H1 (cell line): ENCODE data around the gene ZDHHC11. TPM values are rescaled to one million over a fixed set of nuclear protein-coding genes. Genes with fewer than 3 reads are reported as not detected.

Experiments used
- CTCF ChIA-PET: fragments of 300-600 bp; sonication (Branson Sonifier 250); formaldehyde crosslinking; loops from one replicate; lab custom pipeline; 2021; ENCODE audit not compliant: partially characterized antibody; lab: Charles Lee
- POLR2A ChIA-PET: fragments of 300-600 bp; sonication (Branson Sonifier 250); formaldehyde crosslinking; loops from one replicate; lab custom pipeline; 2021; ENCODE audit warnings: inconsistent platforms; ENCODE audit not compliant: partially characterized antibody; lab: Charles Lee
- DNase-seq, 2 experiments: peaks; one replicate each; pipeline versions ENCODE4 v3.0.0 to v3.0.0-alpha.2; 2010 to 2022; ENCODE audit warnings: low spot score in 2 of 2, low read depth in 1 of 2, mixed read lengths in 1 of 2
- FAIRE-seq: peaks from 2 replicates; lab custom pipeline; 2011; peaks lifted over from hg19 to GRCh38; lab: Jason Lieb, UNC
- H2AFZ ChIP-seq: 2 replicates; pipeline ENCODE4 v1.8.1; 2012; ENCODE audit warnings: low read length, inconsistent platforms
- H2AK5ac ChIP-seq: 2 replicates; pipeline ENCODE4 v1.6.1; 2013; ENCODE audit warnings: low read depth, low read length
- H2BK120ac ChIP-seq: replicated peaks from 2 replicates; pipeline ENCODE3; 2013; ENCODE audit warnings: low read depth, low read length, inconsistent platforms
- H2BK12ac ChIP-seq: 2 replicates; pipeline ENCODE4 v1.6.1; 2013; ENCODE audit warnings: low read depth, low read length
- H2BK15ac ChIP-seq: 2 replicates; pipeline ENCODE4 v1.6.1; 2013; ENCODE audit warnings: low read length
- H2BK20ac ChIP-seq: 2 replicates; pipeline ENCODE4 v1.6.1; 2013; ENCODE audit warnings: low read length
- H2BK5ac ChIP-seq: 2 replicates; pipeline ENCODE4 v1.6.1; 2013; ENCODE audit warnings: low read depth, low read length
- H3K14ac ChIP-seq: 2 replicates; pipeline ENCODE4 v1.6.1; 2013; ENCODE audit warnings: inconsistent platforms; ENCODE audit not compliant: insufficient read length
- H3K18ac ChIP-seq: 2 replicates; pipeline ENCODE4 v1.6.1; 2013; ENCODE audit warnings: low read length; ENCODE audit errors: extremely low read depth
- H3K23ac ChIP-seq: 2 replicates; pipeline ENCODE4 v1.6.1; 2013; ENCODE audit warnings: inconsistent platforms; ENCODE audit not compliant: insufficient read length
- H3K23me2 ChIP-seq: 2 replicates; pipeline ENCODE4 v1.6.1; 2013; ENCODE audit warnings: low read depth, low read length
- H3K27ac ChIP-seq: 2 replicates; pipeline ENCODE4 v1.6.1; 2011; ENCODE audit warnings: low read depth, low read length, inconsistent platforms
- H3K27me3 ChIP-seq, 4 experiments: replicated peaks in 1 of 4; 1 replicate in 1 of 4; 2 replicates in 3 of 4; pipeline versions ENCODE4 v1.6.1 to v1.8.1; 2011 to 2013; ENCODE audit warnings: low read length in 3 of 4, mild to moderate bottlenecking in 3 of 4, inconsistent platforms in 2 of 4, mixed read lengths in 2 of 4, moderate library complexity in 1 of 4; ENCODE audit not compliant: control insufficient read depth in 3 of 4, insufficient read depth in 3 of 4; ENCODE audit errors: extremely low read depth in 1 of 4
- H3K36me3 ChIP-seq, 4 experiments: 2 replicates each; pipeline versions ENCODE4 v1.6.1 to v1.8.1; 2011 to 2013; ENCODE audit warnings: mild to moderate bottlenecking in 4 of 4, low read length in 3 of 4, moderate library complexity in 2 of 4, control low read depth in 1 of 4, inconsistent platforms in 1 of 4; ENCODE audit not compliant: insufficient read depth in 4 of 4, control insufficient read depth in 2 of 4
- H3K4ac ChIP-seq: replicated peaks from 2 replicates; pipeline ENCODE3; 2013; ENCODE audit warnings: low read length, low read depth, mixed read lengths, inconsistent platforms; ENCODE audit not compliant: insufficient read length
- H3K4me1 ChIP-seq, 4 experiments: replicated peaks in 1 of 4; 1 replicate in 1 of 4; 2 replicates in 3 of 4; pipeline versions ENCODE4 v1.6.1 to v1.8.1; 2011 to 2013; ENCODE audit warnings: low read length in 3 of 4, inconsistent platforms in 2 of 4, mixed read lengths in 1 of 4; ENCODE audit not compliant: insufficient read depth in 4 of 4, control insufficient read depth in 3 of 4
- H3K4me2 ChIP-seq, 2 experiments: 2 replicates each; pipeline versions ENCODE4 v1.6.1 to v1.8.1; 2011 to 2013; ENCODE audit warnings: low read depth in 2 of 2, low read length in 2 of 2, control low read depth in 1 of 2, inconsistent platforms in 1 of 2, mild to moderate bottlenecking in 1 of 2; ENCODE audit not compliant: insufficient read depth in 1 of 2
- H3K4me3 ChIP-seq, 4 experiments: fragments of 200-600, 300-600 bp in 1 of 4; sonication (generic), shearing (Covaris generic), sonication (Bioruptor Twin) in 1 of 4; 2 replicates each; pipeline versions ENCODE4 v1.5.1 to v1.8.1; 2011 to 2016; ENCODE audit warnings: low read length in 4 of 4, low read depth in 3 of 4, control low read depth in 2 of 4, inconsistent platforms in 2 of 4, mild to moderate bottlenecking in 2 of 4, mixed read lengths in 1 of 4, moderate library complexity in 1 of 4; ENCODE audit not compliant: insufficient read depth in 2 of 4; ENCODE audit errors: extremely low read depth in 1 of 4
- H3K56ac ChIP-seq: replicated peaks from 2 replicates; pipeline ENCODE3; 2013; ENCODE audit warnings: low read depth, mild to moderate bottlenecking, mixed read lengths, low read length, inconsistent platforms; ENCODE audit not compliant: insufficient read length
- H3K79me1 ChIP-seq: 2 replicates; pipeline ENCODE4 v1.6.1; 2013; ENCODE audit warnings: low read depth, low read length, control low read depth
- H3K79me2 ChIP-seq, 2 experiments: 2 replicates each; pipeline versions ENCODE4 v1.6.1 to v1.8.1; 2012 to 2013; ENCODE audit warnings: low read length in 2 of 2, mild to moderate bottlenecking in 2 of 2, inconsistent platforms in 1 of 2; ENCODE audit not compliant: insufficient read depth in 2 of 2, control insufficient read depth in 1 of 2
- H3K9ac ChIP-seq, 4 experiments: replicated peaks in 1 of 4; 1 replicate in 1 of 4; 2 replicates in 3 of 4; pipeline versions ENCODE4 v1.6.1 to v1.8.1; 2011 to 2013; ENCODE audit warnings: low read depth in 3 of 4, low read length in 3 of 4, control low read depth in 2 of 4, mild to moderate bottlenecking in 2 of 4, moderate library complexity in 2 of 4, inconsistent platforms in 1 of 4; ENCODE audit errors: extremely low read depth in 1 of 4
- H3K9me3 ChIP-seq, 2 experiments: 2 replicates each; pipeline versions ENCODE4 v1.6.1 to v1.8.1; 2012 to 2013; ENCODE audit warnings: mild to moderate bottlenecking in 2 of 2, moderate library complexity in 2 of 2, control low read depth in 1 of 2, inconsistent platforms in 1 of 2, low read depth in 1 of 2, low read length in 1 of 2, mixed read lengths in 1 of 2; ENCODE audit not compliant: insufficient read depth in 2 of 2
- H4K20me1 ChIP-seq, 2 experiments: replicated peaks in 1 of 2; 2 replicates each; pipeline versions ENCODE3 to v1.8.1; 2011 to 2013; ENCODE audit warnings: inconsistent platforms in 2 of 2, low read length in 2 of 2, mild to moderate bottlenecking in 1 of 2; ENCODE audit not compliant: insufficient read depth in 2 of 2, control insufficient read depth in 1 of 2
- H4K5ac ChIP-seq: 2 replicates; pipeline ENCODE4 v1.6.1; 2013; ENCODE audit warnings: low read length, low read depth, mixed read lengths, inconsistent platforms; ENCODE audit not compliant: insufficient read length
- H4K8ac ChIP-seq: 2 replicates; pipeline ENCODE4 v1.8.0; 2013; ENCODE audit warnings: mild to moderate bottlenecking, moderate library complexity, low read length, inconsistent platforms; ENCODE audit not compliant: insufficient read depth; ENCODE audit errors: extremely low read depth
- H4K91ac ChIP-seq: replicated peaks from 2 replicates; pipeline ENCODE3; 2013; ENCODE audit warnings: low read length, mixed read lengths, inconsistent platforms; ENCODE audit not compliant: insufficient read length
- CBX8 ChIP-seq: fragments of 300-800, 300-1000 bp; sonication (generic); IDR thresholded peaks from 2 replicates; pipeline ENCODE4 v1.7.1; 2016; ENCODE audit warnings: low read depth, low read length, borderline replicate concordance
- JUND ChIP-seq: IDR thresholded peaks from 2 replicates; pipeline ENCODE4 v1.6.1; 2011; ENCODE audit warnings: mild to moderate bottlenecking, improper control_type of control experiment, low read length
- KDM1A ChIP-seq: fragments of 200-600, 300-600 bp; sonication (generic); IDR thresholded peaks from 2 replicates; pipeline ENCODE4 v1.7.1; 2016; ENCODE audit warnings: mild to moderate bottlenecking, low read length, borderline replicate concordance
- KDM5A ChIP-seq: fragments of 200-600 bp; IDR thresholded peaks from 2 replicates; pipeline ENCODE4 v1.7.1; 2012; ENCODE audit warnings: mild to moderate bottlenecking, low read length, inconsistent platforms, mixed read lengths
- NRF1 ChIP-seq: IDR thresholded peaks from 2 replicates; pipeline ENCODE4 v1.6.1; 2011; ENCODE audit warnings: mild to moderate bottlenecking, low read depth, low read length, improper control_type of control experiment
- PHF8 ChIP-seq: fragments of 200-600 bp; sonication (generic); conservative IDR thresholded peaks from 2 replicates; pipeline ENCODE4 v1.7.1; 2012; ENCODE audit warnings: low read depth, mild to moderate bottlenecking, inconsistent platforms, low read length, moderate library complexity
- RAD21 ChIP-seq, 2 experiments: IDR thresholded peaks in 1 of 2; conservative IDR thresholded peaks in 1 of 2; 2 replicates each; pipeline ENCODE4 v1.6.1; 2011; ENCODE audit warnings: low read depth in 2 of 2, low read length in 2 of 2, improper control_type of control experiment in 1 of 2, inconsistent platforms in 1 of 2, mild to moderate bottlenecking in 1 of 2, moderate library complexity in 1 of 2
- RNF2 ChIP-seq: fragments of 200-900, 300-1000 bp; sonication (generic); IDR thresholded peaks from 2 replicates; pipeline ENCODE4 v1.7.1; 2016; ENCODE audit warnings: borderline replicate concordance, low read depth, mild to moderate bottlenecking, antibody characterized with exemption, low read length; ENCODE audit not compliant: poor library complexity, severe bottlenecking; ENCODE audit errors: missing control alignments
- TCF12 ChIP-seq: IDR thresholded peaks from 2 replicates; pipeline ENCODE4 v1.6.1; 2011; ENCODE audit warnings: low read depth, mild to moderate bottlenecking, low read length
- WGBS, 2 experiments: shearing (Covaris generic) in 1 of 2; methylation state at CpG; one replicate each; pipeline versions ENCODE4 v1.1.6 to v1.1.7; 2013 to 2015; ENCODE audit warnings: low lambda C conversion rate in 2 of 2, mixed read lengths in 2 of 2, inconsistent platforms in 1 of 2, low coverage in 1 of 2, missing lambda C conversion rate in 1 of 2; ENCODE audit not compliant: insufficient replicate concordance in 2 of 2, insufficient coverage in 1 of 2, insufficient read length in 1 of 2; ENCODE audit errors: extremely low coverage in 1 of 2, missing lambda C conversion rate in 1 of 2; 5-methylcytosine and 5-hydroxymethylcytosine counted together
- polyA plus RNA-seq, 7 experiments: library from polyadenylated mRNA; depleted of rRNA in 3 of 7; stranded (reverse) in 5 of 7; unstranded in 2 of 7; fragments of >200 nt in 5 of 7; fragments of 200-250 nt in 2 of 7; gene quantifications; 1 replicate in 5 of 7; 2 replicates in 1 of 7; 4 replicates in 1 of 7; pipeline versions ENCODE4 v1.2.1 to v1.2.3, GENCODE V29; 2011 to 2013; ENCODE audit warnings: missing spikeins in 2 of 7, mixed read lengths in 2 of 7
- total RNA-seq: library from RNA; stranded (reverse); fragmentation: NEBNext Ultra II Directional; extraction: Animal tissue kit (Norgen Biotek cat#: 25700); gene quantifications from 2 replicates; pipeline ENCODE4 v1.2.1, GENCODE V29; 2021
- TF ChIP-seq, protein P1 (sequence below): IDR thresholded peaks from 2 replicates; pipeline ENCODE4 v1.6.1; 2012; ENCODE audit warnings: low read length, inconsistent platforms

ZDHHC11 gene
- total and polyA plus RNA-seq, 2 of the 8 experiments (the other 6 are each of a cell fraction or from before 2014, with no cell fraction given): 4.7 to 16.6 TPM

DNA sequence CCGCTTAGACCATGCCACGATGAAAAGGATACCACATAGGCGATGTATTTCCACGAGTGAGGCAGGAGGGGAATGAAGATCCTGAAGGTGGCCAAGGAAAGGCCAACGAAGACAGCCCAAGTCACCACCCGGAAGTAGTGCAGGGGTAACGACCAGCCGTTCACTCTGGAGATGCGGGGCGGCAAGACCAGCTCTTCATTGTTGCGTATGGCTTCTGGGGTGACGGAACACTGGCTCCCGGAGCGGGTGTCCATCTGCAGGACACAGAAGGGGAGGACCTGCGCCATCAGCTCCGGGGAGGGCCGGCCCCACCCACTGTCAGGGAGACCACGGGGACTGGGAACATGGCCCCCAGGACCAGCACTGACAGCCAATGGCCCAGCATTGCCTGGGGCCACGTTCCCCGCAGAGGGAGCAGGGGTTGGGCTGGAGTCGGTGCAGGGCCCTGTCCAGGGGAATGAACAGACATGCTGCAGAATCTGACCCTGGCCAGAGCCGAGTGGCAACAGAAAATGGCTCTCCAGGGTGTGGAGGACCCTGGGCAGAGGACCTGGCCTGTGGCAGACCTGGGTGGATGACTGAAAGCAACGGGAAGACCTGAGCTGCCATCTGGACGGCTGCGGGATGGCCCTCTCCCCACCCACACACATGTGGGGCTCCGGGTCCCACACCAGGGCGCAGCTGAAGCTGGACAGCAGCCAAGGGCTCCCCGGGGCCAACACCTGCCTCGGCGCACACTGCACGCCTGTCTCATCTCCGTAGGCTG is 83.9 kb downstream of the ZDHHC11 start:
- no peak overlapping the region for H3K9ac ChIP-seq
- no peak overlapping the region for H4K5ac ChIP-seq
- 87% methylated on average over 32 of the region's 32 CpGs; no CpG with 5 or more reads in 1 of the 2 experiments for WGBS, 2 experiments
- no peaks in the 10 kb centered on the region for H4K20me1 ChIP-seq
- H4K91ac ChIP-seq: no peak overlapping the region
- H4K8ac ChIP-seq: no peak overlapping the region
- no peak overlapping the region for H3K4me2 ChIP-seq
- no peaks in the 10 kb centered on the region for H3K4me1 ChIP-seq
- no peak overlapping the region for H3K27ac ChIP-seq
- no peak overlapping the region for H2BK15ac ChIP-seq
- POLR2A ChIA-PET: no interaction called here
- FAIRE-seq (no peak), DNase-seq (peak in 1 of 2 experiments; percentile 41)
- no peak overlapping the region for H2AK5ac ChIP-seq
- H3K79me1 ChIP-seq: no peaks in the 10 kb centered on the region
- H3K56ac ChIP-seq: no peak overlapping the region
- H2BK120ac ChIP-seq: no peak overlapping the region
- peaks cover 2 to 24% of the 10 kb centered on the region in 2 experiments; a peak in 3 of 4 replicates for H3K9me3 ChIP-seq
- H3K4ac ChIP-seq: no peak overlapping the region
- H2BK20ac ChIP-seq: no peak overlapping the region
- H3K14ac ChIP-seq: no peak overlapping the region
- no peaks in the 10 kb centered on the region for H3K79me2 ChIP-seq
- H2BK12ac ChIP-seq: no peak overlapping the region
- no peaks in the 10 kb centered on the region for H3K36me3 ChIP-seq
- H3K4me3 ChIP-seq: no peak overlapping the region
- H3K18ac ChIP-seq: no peak overlapping the region
- no peak overlapping the region for H2AFZ ChIP-seq
- no peak overlapping the region; the same call in 1 of the 2 replicates for H2BK5ac ChIP-seq
- no peak overlapping the region for H3K23ac ChIP-seq
- CTCF ChIA-PET: interaction anchor here (0.8 to 2.0 kb wide), 3 partner anchors 9 to 136 kb away, joined by 3 to 5 read pairs (median 4); no protein-coding TSS in a partner anchor
- no peaks in the 10 kb centered on the region for H3K23me2 ChIP-seq
- H3K27me3 ChIP-seq: no peaks in the 10 kb centered on the region; a peak in 1 of 7 replicates
- TF ChIP-seq PHF8: no peak
- TF ChIP-seq RAD21 (IDR thresholded peaks at IDR 0.05 in 1 of 2, conservative IDR thresholded peaks at IDR 0.05 in 1 of 2; ENCODE audit: low read depth in 2 of 2, low read length in 2 of 2): no peak
- TF ChIP-seq TCF12: no peak
- TF ChIP-seq, protein P1, sequence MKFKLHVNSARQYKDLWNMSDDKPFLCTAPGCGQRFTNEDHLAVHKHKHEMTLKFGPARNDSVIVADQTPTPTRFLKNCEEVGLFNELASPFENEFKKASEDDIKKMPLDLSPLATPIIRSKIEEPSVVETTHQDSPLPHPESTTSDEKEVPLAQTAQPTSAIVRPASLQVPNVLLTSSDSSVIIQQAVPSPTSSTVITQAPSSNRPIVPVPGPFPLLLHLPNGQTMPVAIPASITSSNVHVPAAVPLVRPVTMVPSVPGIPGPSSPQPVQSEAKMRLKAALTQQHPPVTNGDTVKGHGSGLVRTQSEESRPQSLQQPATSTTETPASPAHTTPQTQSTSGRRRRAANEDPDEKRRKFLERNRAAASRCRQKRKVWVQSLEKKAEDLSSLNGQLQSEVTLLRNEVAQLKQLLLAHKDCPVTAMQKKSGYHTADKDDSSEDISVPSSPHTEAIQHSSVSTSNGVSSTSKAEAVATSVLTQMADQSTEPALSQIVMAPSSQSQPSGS: no peak
- TF ChIP-seq NRF1: no peak
- TF ChIP-seq CBX8: no peak
- TF ChIP-seq RNF2: no peak
- TF ChIP-seq KDM5A: no peak
- TF ChIP-seq JUND: no peak
- no peak for TF ChIP-seq KDM1A
